ENCODE results near the gene GPR4.

The GPR4 gene

DNA sequence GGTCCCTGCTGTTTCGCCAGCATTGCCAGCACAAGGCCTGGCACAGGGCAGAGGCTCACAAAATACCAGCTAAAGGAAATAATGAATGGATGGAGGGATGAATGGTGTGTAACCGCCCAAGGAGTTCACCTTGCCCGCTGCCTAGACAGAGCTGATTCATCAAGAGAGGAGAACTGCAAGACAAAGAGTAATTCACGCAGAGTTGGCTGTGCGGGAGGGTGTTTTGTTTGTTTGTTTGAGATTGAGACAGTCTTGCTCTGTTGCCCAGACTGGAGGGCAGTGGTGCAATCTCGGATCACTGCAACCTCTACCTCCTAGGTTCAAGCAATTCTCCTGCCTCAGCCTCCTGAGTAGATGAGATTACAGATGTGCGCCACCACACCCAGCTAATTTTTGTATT, 20.4 kb downstream of the GPR4 start:
- H3K9ac ChIP-seq (ENCODE audit: low read depth, low read length), result no peak overlapping the region
- no peaks in the 10 kb centered on the region for H3K36me3 ChIP-seq (ENCODE audit: insufficient read depth, low read depth, low read length)
- no peak overlapping the region for H3K27ac ChIP-seq (ENCODE audit: low read length)
- no peak overlapping the region for H3K4me3 ChIP-seq (ENCODE audit: low read length)
- H3K4me1 ChIP-seq (ENCODE audit: insufficient read depth, low read length), result peaks cover 17% of the 10 kb centered on the region; the same call in 1 of the 2 replicates
- H3K27me3 ChIP-seq (ENCODE audit: insufficient read depth, low read length), result no peaks in the 10 kb centered on the region
- H3K9me3 ChIP-seq (ENCODE audit: insufficient read depth, low read depth, low read length), result no peaks in the 10 kb centered on the region

DNA sequence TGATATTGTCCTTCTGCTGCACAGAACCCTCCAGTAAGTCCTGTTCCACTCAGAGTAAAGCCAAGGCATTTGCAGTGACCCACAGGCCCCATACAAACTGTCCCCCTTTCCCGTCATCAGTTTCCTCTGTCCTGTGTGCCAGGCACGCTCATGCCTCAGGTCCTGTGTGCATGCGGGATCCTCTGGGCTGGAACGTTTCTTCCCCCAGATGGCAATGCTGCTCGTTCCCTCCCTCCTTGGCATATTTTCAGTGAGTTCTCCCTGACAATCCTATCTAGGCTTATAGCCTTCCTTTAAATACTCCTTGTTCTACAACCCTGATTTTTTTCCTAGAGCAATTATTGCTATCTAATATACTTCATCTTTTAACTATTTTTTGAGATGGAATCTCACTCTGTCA, 23.2 kb downstream of the GPR4 start:
- no peak overlapping the region for H3K9ac ChIP-seq (ENCODE audit: low read depth, low read length)
- H3K4me3 ChIP-seq (ENCODE audit: low read length), result no peak overlapping the region
- H3K27ac ChIP-seq (ENCODE audit: low read length), result no peak overlapping the region
- H3K36me3 ChIP-seq (ENCODE audit: insufficient read depth, low read depth, low read length), result no peaks in the 10 kb centered on the region
- H3K4me1 ChIP-seq (ENCODE audit: insufficient read depth, low read length), result peaks cover 14% of the 10 kb centered on the region; the same call in 1 of the 2 replicates
- no peaks in the 10 kb centered on the region for H3K9me3 ChIP-seq (ENCODE audit: insufficient read depth, low read depth, low read length)
- H3K27me3 ChIP-seq (ENCODE audit: insufficient read depth, low read length), result no peaks in the 10 kb centered on the region

DNA sequence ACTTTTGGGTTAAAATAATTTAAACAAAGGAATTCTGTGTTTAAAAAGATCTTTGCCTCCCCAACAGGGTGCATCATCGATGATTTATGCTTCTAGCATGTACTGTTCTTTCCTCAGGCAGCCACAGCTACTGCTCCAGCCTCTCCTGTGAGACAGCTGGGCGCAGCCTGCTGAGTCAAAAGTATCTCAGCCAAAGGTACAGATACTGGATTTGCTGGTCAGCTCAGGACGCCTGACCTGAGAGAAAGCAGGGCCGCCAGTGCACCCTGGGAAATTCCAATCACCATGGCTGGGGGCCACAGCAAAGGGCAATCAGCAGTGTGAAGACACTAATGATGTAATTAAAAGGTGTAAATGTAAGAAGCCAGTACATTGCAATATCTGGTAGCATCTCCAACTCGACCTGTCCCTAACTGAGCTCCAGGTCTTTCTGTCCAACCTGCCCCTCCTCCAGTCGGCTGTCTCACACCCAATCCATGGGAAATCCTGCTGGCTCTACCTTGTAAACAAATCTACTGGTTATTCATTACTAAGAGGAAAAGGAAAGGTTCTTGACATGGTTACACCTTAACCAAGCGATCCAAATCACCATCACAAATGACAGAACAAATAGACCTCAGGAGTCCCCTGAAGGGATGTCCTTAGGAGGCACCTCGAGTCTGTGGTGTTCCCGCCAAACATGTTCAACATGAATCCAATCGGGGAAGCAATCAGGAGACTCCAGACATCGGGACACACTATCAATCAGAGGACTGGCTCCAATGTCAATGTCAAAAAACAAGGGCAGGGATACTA, 24.7 kb downstream of the GPR4 start:
- peaks cover 14% of the 10 kb centered on the region; the same call in 1 of the 2 replicates for H3K4me1 ChIP-seq (ENCODE audit: insufficient read depth, low read length)
- no peaks in the 10 kb centered on the region for H3K36me3 ChIP-seq (ENCODE audit: insufficient read depth, low read depth, low read length)
- 0 out of 2 replicates have a peak overlapping the region, but pooled peaks have one; percentile 33 for H3K4me3 ChIP-seq (ENCODE audit: low read length)
- H3K27me3 ChIP-seq (ENCODE audit: insufficient read depth, low read length), result no peaks in the 10 kb centered on the region
- no peak overlapping the region for H3K27ac ChIP-seq (ENCODE audit: low read length)
- H3K9me3 ChIP-seq (ENCODE audit: insufficient read depth, low read depth, low read length), result no peaks in the 10 kb centered on the region
- peak overlapping the region; percentile 33; the same call in 1 of the 2 replicates for H3K9ac ChIP-seq (ENCODE audit: low read depth, low read length)

DNA sequence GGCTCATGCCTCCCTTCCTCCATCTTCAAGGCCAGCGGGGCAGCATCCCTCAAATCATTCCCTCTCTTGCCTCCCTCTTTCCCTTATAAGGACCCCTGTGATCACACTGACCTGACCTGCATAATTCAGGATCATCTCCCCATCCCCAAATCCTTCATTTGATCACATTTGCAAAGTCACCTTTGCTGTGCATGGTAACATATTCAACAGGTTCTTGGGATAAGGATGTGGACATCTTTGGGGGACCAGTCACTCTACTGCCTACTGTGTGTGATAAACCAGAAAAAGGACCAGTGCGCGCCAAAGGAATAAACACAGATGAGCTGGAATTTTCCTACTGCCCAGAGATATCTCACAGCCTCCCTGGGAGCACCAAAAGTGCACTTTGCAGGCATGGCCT, 25.3 kb downstream of the GPR4 start:
- H3K4me3 ChIP-seq (ENCODE audit: low read length), result no peak overlapping the region
- H3K36me3 ChIP-seq (ENCODE audit: insufficient read depth, low read depth, low read length), result no peaks in the 10 kb centered on the region
- peak overlapping the region; percentile 33; the same call in 1 of the 2 replicates for H3K9ac ChIP-seq (ENCODE audit: low read depth, low read length)
- H3K27me3 ChIP-seq (ENCODE audit: insufficient read depth, low read length), result no peaks in the 10 kb centered on the region
- no peak overlapping the region for H3K27ac ChIP-seq (ENCODE audit: low read length)
- H3K9me3 ChIP-seq (ENCODE audit: insufficient read depth, low read depth, low read length), result no peaks in the 10 kb centered on the region
- H3K4me1 ChIP-seq (ENCODE audit: insufficient read depth, low read length), result peaks cover 14% of the 10 kb centered on the region; the same call in 1 of the 2 replicates

DNA sequence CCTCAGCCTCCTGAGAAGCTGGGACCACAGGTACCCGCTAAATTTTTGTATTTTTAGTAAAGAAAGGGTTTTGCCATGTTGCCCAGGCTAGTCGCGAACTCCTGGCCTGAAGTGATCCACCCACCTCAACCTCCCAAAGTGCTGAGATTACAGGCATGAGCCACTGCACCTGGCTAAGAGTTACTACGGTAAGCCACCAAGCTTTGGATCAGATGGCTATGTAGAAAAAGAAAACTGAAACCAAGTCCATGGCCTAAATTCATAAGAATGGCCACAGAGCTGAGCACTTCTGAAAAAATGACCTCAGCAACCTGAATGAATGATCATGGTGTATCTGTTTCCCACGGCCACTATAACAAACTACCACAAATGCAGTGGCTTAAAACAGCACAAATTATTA, 26.8 kb downstream of the GPR4 start:
- Histone ChIP-seq H3K36me3 (ENCODE audit: insufficient read depth, low read depth, low read length) (no peaks in the 10 kb centered on the region), H3K9ac (ENCODE audit: low read depth, low read length) (no peak overlapping the region), H3K4me1 (ENCODE audit: insufficient read depth, low read length) (peaks cover 14% of the 10 kb centered on the region; the same call in 1 of the 2 replicates), H3K9me3 (ENCODE audit: insufficient read depth, low read depth, low read length) (no peaks in the 10 kb centered on the region), H3K27ac (ENCODE audit: low read length) (no peak overlapping the region), H3K27me3 (ENCODE audit: insufficient read depth, low read length) (no peaks in the 10 kb centered on the region), H3K4me3 (ENCODE audit: low read length) (no peak overlapping the region)

DNA sequence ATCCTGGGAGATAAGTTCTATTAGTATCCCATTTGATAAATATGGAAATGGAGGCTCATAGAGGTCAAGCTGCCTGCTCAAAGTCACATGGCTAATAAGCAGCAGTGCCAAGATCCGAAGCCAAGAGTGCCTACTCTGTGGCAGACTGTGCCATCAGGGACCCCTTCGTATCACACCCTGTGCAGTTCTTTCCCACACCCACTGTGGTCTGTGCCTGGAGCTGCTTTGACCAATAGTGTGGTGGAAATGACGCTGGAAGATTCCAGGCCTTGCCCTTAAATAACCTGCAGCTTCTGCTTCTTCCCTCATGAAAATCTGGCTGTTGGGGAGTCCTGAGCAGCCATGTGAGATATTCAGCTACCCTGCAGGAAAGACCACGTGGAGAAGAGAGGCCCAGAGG, 27.5 kb downstream of the GPR4 start:
- H3K27ac ChIP-seq (ENCODE audit: low read length), result no peak overlapping the region
- H3K4me3 ChIP-seq (ENCODE audit: low read length), result no peak overlapping the region
- no peak overlapping the region for H3K9ac ChIP-seq (ENCODE audit: low read depth, low read length)
- no peaks in the 10 kb centered on the region for H3K9me3 ChIP-seq (ENCODE audit: insufficient read depth, low read depth, low read length)
- peaks cover 17% of the 10 kb centered on the region; the same call in 1 of the 2 replicates for H3K4me1 ChIP-seq (ENCODE audit: insufficient read depth, low read length)
- H3K27me3 ChIP-seq (ENCODE audit: insufficient read depth, low read length), result no peaks in the 10 kb centered on the region
- H3K36me3 ChIP-seq (ENCODE audit: insufficient read depth, low read depth, low read length), result no peaks in the 10 kb centered on the region

DNA sequence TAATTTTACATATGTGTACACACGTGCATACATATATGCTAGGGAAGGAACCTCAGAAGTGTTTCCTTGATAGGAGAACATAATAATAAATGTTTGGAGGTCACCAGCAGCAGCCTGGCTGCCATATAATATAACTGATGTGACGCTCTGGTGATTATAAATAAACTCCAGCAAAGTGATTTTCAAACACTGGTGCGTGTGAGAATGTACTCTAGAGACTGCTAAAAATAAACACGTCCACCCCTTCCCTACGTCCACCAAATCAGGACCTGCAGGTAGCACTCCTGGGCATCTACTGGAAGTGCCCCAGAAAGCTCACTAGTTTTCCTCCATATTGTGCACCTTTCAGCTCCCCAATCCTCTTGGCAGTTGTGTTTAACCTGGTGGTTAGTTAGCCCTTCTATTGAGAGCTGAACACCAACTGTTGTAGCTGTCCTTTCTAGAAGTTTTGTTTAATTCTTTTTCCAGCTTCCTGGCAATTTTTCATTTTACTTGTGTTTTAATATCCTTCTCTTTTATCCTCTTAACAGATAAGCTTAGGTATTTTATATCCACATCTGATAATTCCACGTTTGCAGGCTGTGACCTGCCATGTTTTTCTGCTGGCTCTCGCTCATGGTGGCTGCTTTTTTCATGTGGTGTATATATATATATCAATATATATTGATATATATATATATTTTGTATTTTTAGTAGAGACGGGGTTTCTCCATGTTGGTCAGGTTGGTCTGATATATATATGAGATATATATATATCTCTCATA, 30.4 kb downstream of the GPR4 start:
- peaks cover 3% of the 10 kb centered on the region; the same call in 1 of the 2 replicates for H3K4me1 ChIP-seq (ENCODE audit: insufficient read depth, low read length)
- H3K4me3 ChIP-seq (ENCODE audit: low read length), result no peak overlapping the region
- no peaks in the 10 kb centered on the region for H3K36me3 ChIP-seq (ENCODE audit: insufficient read depth, low read depth, low read length)
- H3K27ac ChIP-seq (ENCODE audit: low read length), result no peak overlapping the region
- no peaks in the 10 kb centered on the region for H3K9me3 ChIP-seq (ENCODE audit: insufficient read depth, low read depth, low read length)
- H3K27me3 ChIP-seq (ENCODE audit: insufficient read depth, low read length), result no peaks in the 10 kb centered on the region
- no peak overlapping the region for H3K9ac ChIP-seq (ENCODE audit: low read depth, low read length)

DNA sequence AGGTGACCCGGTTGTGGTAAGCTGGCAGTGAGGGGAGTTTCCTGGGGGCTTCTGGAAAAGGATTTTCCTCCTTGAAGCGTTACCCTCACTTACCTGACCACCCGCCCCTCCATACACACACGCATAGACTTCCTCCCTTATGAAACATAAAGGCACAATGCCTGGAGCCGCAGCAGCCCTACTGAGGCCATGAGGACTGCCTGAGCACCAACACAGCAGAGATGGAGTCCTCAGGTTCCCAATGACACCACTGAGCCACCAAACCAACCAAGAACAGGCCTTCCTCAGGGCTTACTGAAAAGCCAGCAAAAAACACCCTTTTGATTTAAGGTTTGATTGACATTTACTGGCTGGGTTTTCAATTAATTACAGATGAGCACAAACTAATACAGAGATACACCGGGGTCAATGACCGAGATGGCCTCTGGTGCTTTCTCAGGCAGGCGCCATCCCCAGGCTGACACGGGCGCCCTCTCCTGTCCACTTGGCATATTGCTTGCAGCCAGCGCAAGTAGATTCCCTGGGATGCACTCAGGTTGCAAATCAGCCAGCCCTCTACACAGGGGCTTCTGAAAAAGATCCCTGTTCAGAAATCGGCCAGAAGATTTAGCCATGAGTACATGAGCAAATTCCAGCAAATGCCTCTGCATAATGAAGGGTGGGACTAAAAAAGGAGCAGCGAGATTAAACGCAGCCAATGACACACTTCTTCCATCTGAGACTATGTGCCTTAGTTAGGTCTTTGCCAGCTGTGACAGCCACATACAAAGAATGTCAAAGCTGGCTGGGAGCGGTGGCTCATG, 32.2 kb downstream of the GPR4 start:
- Histone ChIP-seq H3K4me3 (ENCODE audit: low read length) (no peak overlapping the region), H3K9ac (ENCODE audit: low read depth, low read length) (no peak overlapping the region), H3K27me3 (ENCODE audit: insufficient read depth, low read length) (no peaks in the 10 kb centered on the region), H3K27ac (ENCODE audit: low read length) (no peak overlapping the region), H3K4me1 (ENCODE audit: insufficient read depth, low read length) (0 out of 2 replicates have a peak, but pooled peaks cover 2% of the 10 kb centered on the region), H3K36me3 (ENCODE audit: insufficient read depth, low read depth, low read length) (no peaks in the 10 kb centered on the region), H3K9me3 (ENCODE audit: insufficient read depth, low read depth, low read length) (no peaks in the 10 kb centered on the region)

DNA sequence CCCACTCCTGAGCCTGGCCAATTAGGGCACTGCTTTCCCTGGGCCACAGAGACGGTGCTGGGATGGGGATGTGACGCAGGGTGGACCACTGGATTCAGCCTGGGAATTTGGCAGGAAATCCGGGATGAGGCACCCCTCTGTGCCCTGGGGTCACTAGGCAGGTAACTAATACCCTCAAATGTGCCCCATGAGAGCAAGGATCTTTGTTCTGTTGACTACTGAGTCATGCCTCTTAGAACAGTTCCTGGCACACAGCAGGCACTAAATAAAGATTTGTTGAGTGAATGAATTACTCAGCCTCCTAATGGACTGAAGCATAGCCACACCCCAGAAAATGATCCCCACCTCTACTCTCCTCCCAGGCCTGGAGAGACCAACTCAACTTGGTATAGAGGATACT, 33.3 kb downstream of the GPR4 start:
- Histone ChIP-seq H3K27ac (ENCODE audit: low read length) (no peak overlapping the region), H3K27me3 (ENCODE audit: insufficient read depth, low read length) (no peaks in the 10 kb centered on the region), H3K4me3 (ENCODE audit: low read length) (no peak overlapping the region), H3K36me3 (ENCODE audit: insufficient read depth, low read depth, low read length) (no peaks in the 10 kb centered on the region), H3K9me3 (ENCODE audit: insufficient read depth, low read depth, low read length) (no peaks in the 10 kb centered on the region), H3K9ac (ENCODE audit: low read depth, low read length) (no peak overlapping the region), H3K4me1 (ENCODE audit: insufficient read depth, low read length) (peaks cover 8% of the 10 kb centered on the region; the same call in 1 of the 2 replicates)

DNA sequence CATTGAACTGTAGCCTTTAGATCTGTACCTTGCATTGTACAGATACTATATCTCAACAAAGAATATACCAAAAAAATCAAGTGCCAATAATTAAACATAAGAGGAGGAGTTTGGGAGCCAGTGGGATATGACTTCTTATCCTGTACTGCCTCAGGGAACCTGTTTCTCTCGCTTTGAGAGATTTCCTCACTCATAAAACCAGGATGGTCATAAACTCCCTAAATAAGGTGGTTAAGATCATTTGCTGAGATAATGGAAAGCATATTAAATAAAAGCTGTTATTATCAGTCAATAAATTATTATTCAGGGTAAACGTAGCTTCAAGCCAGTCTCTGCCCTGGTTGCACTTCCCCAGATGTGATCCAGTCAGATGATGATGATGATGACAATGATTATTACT, 34.4 kb downstream of the GPR4 start:
- Histone ChIP-seq H3K27ac (ENCODE audit: low read length) (no peak overlapping the region), H3K4me3 (ENCODE audit: low read length) (no peak overlapping the region), H3K36me3 (ENCODE audit: insufficient read depth, low read depth, low read length) (no peaks in the 10 kb centered on the region), H3K9ac (ENCODE audit: low read depth, low read length) (no peak overlapping the region), H3K4me1 (ENCODE audit: insufficient read depth, low read length) (peaks cover 8% of the 10 kb centered on the region; the same call in 1 of the 2 replicates), H3K27me3 (ENCODE audit: insufficient read depth, low read length) (no peaks in the 10 kb centered on the region), H3K9me3 (ENCODE audit: insufficient read depth, low read depth, low read length) (no peaks in the 10 kb centered on the region)

DNA sequence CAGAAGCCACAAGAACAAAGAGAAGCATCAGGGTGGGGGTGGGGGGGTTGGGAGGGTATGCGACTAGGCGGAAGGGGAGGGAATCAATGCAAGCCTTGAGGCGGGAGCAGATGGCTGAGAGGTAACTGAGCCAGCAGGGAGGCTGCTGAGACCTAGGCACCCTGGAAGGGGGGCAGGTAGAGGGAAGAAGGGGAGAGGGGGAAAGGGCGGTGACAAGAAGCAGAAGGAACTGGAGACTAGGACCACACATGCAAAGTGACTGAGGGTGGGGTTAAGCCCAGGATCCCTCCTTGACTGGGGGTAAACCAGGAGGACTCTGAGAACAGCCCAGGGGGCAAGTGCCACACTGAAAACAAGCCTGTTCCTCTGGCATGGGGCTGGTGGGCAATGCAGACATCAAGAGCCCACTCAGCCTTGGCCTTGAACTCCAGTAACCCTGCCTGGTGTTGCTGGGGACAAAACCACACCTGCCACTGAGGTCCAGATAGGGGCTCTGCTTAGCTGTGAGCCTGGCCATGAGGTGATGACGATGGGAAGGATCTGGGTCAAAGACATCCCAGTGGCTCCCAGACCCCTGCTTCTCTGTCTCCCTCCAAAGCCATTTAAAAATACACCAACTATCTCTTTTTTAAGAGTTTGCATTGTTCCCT, 37.8 kb downstream of the GPR4 start:
- Histone ChIP-seq H3K9ac (ENCODE audit: low read depth, low read length) (peak overlapping the region; percentile 51; the same call in 1 of the 2 replicates), H3K27me3 (ENCODE audit: insufficient read depth, low read length) (no peaks in the 10 kb centered on the region), H3K4me3 (ENCODE audit: low read length) (peak overlapping the region; percentile 25; the same call in 1 of the 2 replicates), H3K27ac (ENCODE audit: low read length) (no peak overlapping the region), H3K9me3 (ENCODE audit: insufficient read depth, low read depth, low read length) (no peaks in the 10 kb centered on the region), H3K36me3 (ENCODE audit: insufficient read depth, low read depth, low read length) (no peaks in the 10 kb centered on the region), H3K4me1 (ENCODE audit: insufficient read depth, low read length) (peaks cover 5% of the 10 kb centered on the region; the same call in 1 of the 2 replicates)

Measured in iPS-20b (cell line).